ENCODE results near the gene LTBP2. TPM values are rescaled to one million over a fixed set of nuclear protein-coding genes. Genes with fewer than 3 reads are reported as not detected.

The LTBP2 gene
- total and polyA plus RNA-seq, 2 of the 13 experiments (the other 11 are each of a cell fraction or from before 2014, with no cell fraction given), result 0.20 to 0.41 TPM

- no peak for DNase-seq (ENCODE audit: low spot score)
- intact Hi-C loops (cut with micrococcal nuclease; ENCODE audit: unreplicated experiment), result no loop called here
Observed at GRCh38 chr14:74546416-74546815, 65.6 kb downstream of the LTBP2 start.

DNA sequence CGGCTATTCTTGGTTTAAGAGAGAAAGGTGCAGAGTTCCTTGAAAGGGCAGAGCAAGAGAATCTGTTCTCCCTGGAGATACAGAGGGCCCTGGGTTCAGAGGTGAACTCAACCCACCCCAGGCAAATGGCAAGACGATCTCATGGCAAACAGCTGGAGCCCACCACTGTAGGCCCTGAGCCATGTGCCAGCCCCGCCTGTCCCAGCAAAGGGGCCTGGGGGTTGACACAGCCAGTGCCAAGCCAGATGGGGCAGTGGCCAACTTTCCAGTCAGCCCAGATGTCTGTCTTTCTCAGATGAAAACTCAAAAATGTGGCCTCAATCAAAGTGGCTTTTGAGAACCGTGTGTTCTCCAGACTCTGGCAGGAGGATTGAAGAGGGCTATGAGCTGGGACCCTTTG lies 66.7 kb downstream of the LTBP2 start:
- Histone ChIP-seq H2AFZ (ENCODE audit: low read length) (no peak overlapping the region), H3K4me1 (ENCODE audit: insufficient read depth, low read length) (peaks cover 8% of the 10 kb centered on the region), H3K27ac (ENCODE audit: extremely low read length, insufficient read depth, low read length) (no peak overlapping the region), H3K36me3 (replicated peaks in 1 of 2; ENCODE audit: control insufficient read depth in 1 of 2, insufficient read depth in 2 of 2, low read length in 2 of 2) (no peaks in the 10 kb centered on the region), H3K4me2 (ENCODE audit: low read depth, low read length) (no peak overlapping the region), H4K20me1 (ENCODE audit: insufficient read depth, low read length) (no peaks in the 10 kb centered on the region), H3K4me3 (replicated peaks in 1 of 3; ENCODE audit: insufficient read depth in 1 of 3, low read depth in 2 of 3, low read length in 3 of 3) (no peak overlapping the region), H3K79me2 (ENCODE audit: insufficient read depth, low read length) (no peaks in the 10 kb centered on the region), H3K27me3 (ENCODE audit: control insufficient read depth in 1 of 2, insufficient read depth in 2 of 2, low read length in 2 of 2) (peaks cover 2 to 33% of the 10 kb centered on the region in 2 experiments; a peak in 3 of 5 replicates), H3K9ac (ENCODE audit: insufficient read depth, low read depth, low read length) (no peak overlapping the region), H3K9me3 (ENCODE audit: low read length) (no peaks in the 10 kb centered on the region)
- no TSS peak for BruUV-seq (replicated peaks)
- WGBS (ENCODE audit: low lambda C conversion rate), result 5% methylated on average over 2 of the region's 4 CpGs
- ChIA-PET CTCF (ENCODE audit: low intra/inter-chr PET ratio, low total read pairs) (no interaction called here), POLR2A (no interaction called here)
- TF ChIP-seq TP53 (CRISPR knock-in tag; conservative IDR thresholded peaks at IDR 0.05) (no peak), ZBTB4 (CRISPR knock-in tag; IDR thresholded peaks at IDR 0.05; ENCODE audit: borderline replicate concordance) (no peak), ZNF274 (CRISPR knock-in tag; IDR thresholded peaks at IDR 0.05) (no peak), NCOA2 (CRISPR knock-in tag; IDR thresholded peaks at IDR 0.05) (no peak), MAZ (IDR thresholded peaks at IDR 0.05; ENCODE audit: borderline replicate concordance, low read depth, low read length) (no peak), MAZ (CRISPR knock-in tag; IDR thresholded peaks at IDR 0.05; ENCODE audit: low read depth) (no peak), ZBTB7B (CRISPR knock-in tag; IDR thresholded peaks at IDR 0.05) (no peak), NCOR1 (IDR thresholded peaks at IDR 0.05; ENCODE audit: borderline replicate concordance, low read length) (no peak)
- TF ChIP-seq, protein P1, sequence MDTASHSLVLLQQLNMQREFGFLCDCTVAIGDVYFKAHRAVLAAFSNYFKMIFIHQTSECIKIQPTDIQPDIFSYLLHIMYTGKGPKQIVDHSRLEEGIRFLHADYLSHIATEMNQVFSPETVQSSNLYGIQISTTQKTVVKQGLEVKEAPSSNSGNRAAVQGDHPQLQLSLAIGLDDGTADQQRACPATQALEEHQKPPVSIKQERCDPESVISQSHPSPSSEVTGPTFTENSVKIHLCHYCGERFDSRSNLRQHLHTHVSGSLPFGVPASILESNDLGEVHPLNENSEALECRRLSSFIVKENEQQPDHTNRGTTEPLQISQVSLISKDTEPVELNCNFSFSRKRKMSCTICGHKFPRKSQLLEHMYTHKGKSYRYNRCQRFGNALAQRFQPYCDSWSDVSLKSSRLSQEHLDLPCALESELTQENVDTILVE (CRISPR knock-in tag; IDR thresholded peaks at IDR 0.05), result no peak
- intact Hi-C loops (cut with micrococcal nuclease; ENCODE audit: unreplicated experiment) (no loop called here), in situ Hi-C loops (cut with HindIII; ENCODE audit: extremely low pct_ligation_motif_present, low pct_unique_long_range_greater_than_20kb) (no loop called here)
- FAIRE-seq (no peak), ATAC-seq (no peak), DNase-seq (ENCODE audit: low spot score) (no peak)

More at GRCh38 chr14:74546416-74546815, 65.6 kb downstream of the LTBP2 start:
- Histone ChIP-seq H3K4me1 (ENCODE audit: insufficient read depth, low read length) (peaks cover 8% of the 10 kb centered on the region), H3K9ac (ENCODE audit: insufficient read depth, low read depth, low read length) (no peak overlapping the region), H3K4me2 (ENCODE audit: low read depth, low read length) (no peak overlapping the region), H3K9me3 (ENCODE audit: low read length) (no peaks in the 10 kb centered on the region), H3K27me3 (ENCODE audit: control insufficient read depth in 1 of 2, insufficient read depth in 2 of 2, low read length in 2 of 2) (peaks cover 2 to 31% of the 10 kb centered on the region in 2 experiments; a peak in 3 of 5 replicates), H4K20me1 (ENCODE audit: insufficient read depth, low read length) (no peaks in the 10 kb centered on the region), H3K27ac (ENCODE audit: extremely low read length, insufficient read depth, low read length) (no peak overlapping the region), H3K4me3 (replicated peaks in 1 of 3; ENCODE audit: insufficient read depth in 1 of 3, low read depth in 2 of 3, low read length in 3 of 3) (no peak overlapping the region), H2AFZ (ENCODE audit: low read length) (no peak overlapping the region), H3K36me3 (replicated peaks in 1 of 2; ENCODE audit: control insufficient read depth in 1 of 2, insufficient read depth in 2 of 2, low read length in 2 of 2) (no peaks in the 10 kb centered on the region), H3K79me2 (ENCODE audit: insufficient read depth, low read length) (no peaks in the 10 kb centered on the region)
- POLR2A ChIA-PET, result no interaction called here
- ATAC-seq, result no peak
- in situ Hi-C loops (cut with HindIII; ENCODE audit: extremely low pct_ligation_motif_present, low pct_unique_long_range_greater_than_20kb), result no loop called here
- CTCF ChIA-PET (ENCODE audit: low intra/inter-chr PET ratio, low total read pairs), result no interaction called here
- FAIRE-seq, result no peak
- BruUV-seq (replicated peaks), result no TSS peak
- WGBS (ENCODE audit: low lambda C conversion rate), result 36% methylated on average over 4 of the region's 11 CpGs
- TF ChIP-seq NCOR1 (IDR thresholded peaks at IDR 0.05; ENCODE audit: borderline replicate concordance, low read length) (no peak), SMARCE1 (IDR thresholded peaks at IDR 0.05; ENCODE audit: borderline replicate concordance) (no peak), ZMAT3 (CRISPR knock-in tag; conservative IDR thresholded peaks at IDR 0.05) (no peak), ZNF839 (CRISPR knock-in tag; IDR thresholded peaks at IDR 0.05; ENCODE audit: borderline replicate concordance) (no peak), ATF3 (CRISPR knock-in tag; IDR thresholded peaks at IDR 0.05) (no peak), ZNF17 (CRISPR knock-in tag; IDR thresholded peaks at IDR 0.05) (no peak), ZFP36L2 (CRISPR knock-in tag; IDR thresholded peaks at IDR 0.05) (no peak)

All from HepG2 (cell line).